Measurements from ENCODE around the gene RFX4. TPM values are rescaled to one million over a fixed set of nuclear protein-coding genes. Genes with fewer than 3 reads are reported as not detected.
"Not testable (repeated sequence)": the region's sequence is repeated elsewhere in the genome, so short reads cannot be mapped to it uniquely, and the experiment has no call there.

RFX4 gene
- total RNA-seq, 2 experiments from 2014 or later: not detected

GRCh38 chr12:106601496-106601895 is 18.7 kb downstream of the RFX4 start:
- H3K4me1 Mint-ChIP-seq: no peaks in the 10 kb centered on the region
- H3K9me3 Mint-ChIP-seq: no peaks in the 10 kb centered on the region
- ATAC-seq (ENCODE audit: low read depth) (no peak), DNase-seq (no peak)
- H3K4me3 Mint-ChIP-seq: no peak overlapping the region
- H3K27me3 Mint-ChIP-seq: peaks cover 16% of the 10 kb centered on the region
- POLR2A ChIA-PET: no interaction called here
- H3K27ac Mint-ChIP-seq: no peak overlapping the region
- H3K36me3 Mint-ChIP-seq: no peaks in the 10 kb centered on the region

DNA sequence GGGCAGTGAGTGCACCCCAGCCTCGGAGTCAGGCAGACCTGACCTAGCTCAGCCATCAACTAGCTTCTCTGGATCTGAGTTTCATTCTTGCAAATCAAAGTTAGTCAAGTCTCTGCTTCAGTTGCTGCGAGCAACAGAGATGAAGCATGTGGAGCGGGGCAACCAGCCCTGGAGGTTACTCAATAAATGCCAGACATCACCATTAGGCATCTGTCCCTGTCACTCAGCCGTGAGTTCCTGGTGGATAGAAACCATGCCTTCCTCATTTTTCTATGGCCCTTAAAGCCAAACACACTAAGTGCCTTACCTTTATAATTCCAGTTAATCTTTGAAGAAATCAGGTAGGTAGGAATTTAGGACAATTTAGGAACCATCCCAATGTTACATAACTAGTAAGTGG is 19.3 kb downstream of the RFX4 start:
- no peaks in the 10 kb centered on the region for H3K4me1 Mint-ChIP-seq
- H3K4me3 Mint-ChIP-seq: no peak overlapping the region

GRCh38 chr12:106605254-106605653 is 22.4 kb downstream of the RFX4 start:
- POLR2A ChIA-PET: no interaction called here
- no peak overlapping the region for H3K4me3 Mint-ChIP-seq
- H3K27ac Mint-ChIP-seq: no peak overlapping the region
- ATAC-seq (ENCODE audit: low read depth) (no peak), DNase-seq (no peak)
- no peaks in the 10 kb centered on the region for H3K36me3 Mint-ChIP-seq
- peaks cover 9% of the 10 kb centered on the region for H3K27me3 Mint-ChIP-seq
- peaks cover under 1% of the 10 kb centered on the region for H3K9me3 Mint-ChIP-seq
- no peaks in the 10 kb centered on the region for H3K4me1 Mint-ChIP-seq

More for the DNA sequence above, 19.3 kb downstream of the RFX4 start:
- peaks cover 18% of the 10 kb centered on the region for H3K27me3 Mint-ChIP-seq
- H3K9me3 Mint-ChIP-seq: no peaks in the 10 kb centered on the region
- ATAC-seq (ENCODE audit: low read depth) (no peak), DNase-seq (no peak)
- no peaks in the 10 kb centered on the region for H3K36me3 Mint-ChIP-seq
- POLR2A ChIA-PET: no interaction called here
- no peak overlapping the region for H3K27ac Mint-ChIP-seq

- H3K4me1 Mint-ChIP-seq; H3K27ac Mint-ChIP-seq; DNase-seq; H3K36me3 Mint-ChIP-seq; H3K4me3 Mint-ChIP-seq; ATAC-seq (ENCODE audit: low read depth); POLR2A ChIA-PET: not testable (repeated sequence)
- Mint-ChIP-seq H3K9me3 (peaks cover 12% of the 10 kb centered on the region), H3K27me3 (peaks cover 27% of the 10 kb centered on the region)
These were observed 37.8 kb downstream of the RFX4 start for GRCh38 chr12:106620588-106620987.

DNA sequence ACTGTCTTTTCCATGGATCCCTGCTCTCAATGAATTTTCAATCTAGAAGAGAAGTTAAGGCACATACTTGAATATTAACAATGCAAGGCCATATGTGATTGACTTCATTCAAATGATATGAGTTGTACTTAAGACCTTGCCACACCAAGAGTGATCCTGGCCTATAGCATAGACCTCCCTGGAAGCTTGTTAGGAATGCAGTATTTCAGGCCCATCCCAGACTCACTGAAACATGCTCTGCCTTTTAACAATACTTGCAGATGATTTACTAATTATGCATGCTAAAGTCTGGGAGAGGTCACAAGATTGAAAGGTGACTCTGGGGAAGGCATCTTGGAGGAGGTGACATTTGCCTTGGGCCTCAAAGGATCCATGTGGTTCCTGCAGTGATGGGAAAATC is 43.2 kb downstream of the RFX4 start:
- ATAC-seq (ENCODE audit: low read depth) (no peak), DNase-seq (no peak)
- no peak overlapping the region for H3K27ac Mint-ChIP-seq
- H3K4me3 Mint-ChIP-seq: no peak overlapping the region
- H3K4me1 Mint-ChIP-seq: no peaks in the 10 kb centered on the region
- H3K27me3 Mint-ChIP-seq: peaks cover 2% of the 10 kb centered on the region
- peaks cover 2% of the 10 kb centered on the region for H3K9me3 Mint-ChIP-seq
- POLR2A ChIA-PET: no interaction called here
- H3K36me3 Mint-ChIP-seq: peaks cover 2% of the 10 kb centered on the region

GRCh38 chr12:106629797-106630659 is 47.2 kb downstream of the RFX4 start:
- Mint-ChIP-seq H3K4me3 (no peak overlapping the region), H3K9me3 (no peaks in the 10 kb centered on the region), H3K36me3 (peaks cover 2% of the 10 kb centered on the region), H3K4me1 (no peaks in the 10 kb centered on the region), H3K27me3 (peaks cover 2% of the 10 kb centered on the region), H3K27ac (no peak overlapping the region)
- ATAC-seq (ENCODE audit: low read depth): no peak
- POLR2A ChIA-PET: no interaction called here
- no peak for DNase-seq

GRCh38 chr12:106631150-106631549 is 48.3 kb downstream of the RFX4 start:
- Mint-ChIP-seq H3K36me3 (peaks cover 2% of the 10 kb centered on the region), H3K4me1 (no peaks in the 10 kb centered on the region), H3K4me3 (no peak overlapping the region), H3K27me3 (peaks cover 3% of the 10 kb centered on the region), H3K9me3 (no peaks in the 10 kb centered on the region), H3K27ac (no peak overlapping the region)
- DNase-seq: no peak
- no peak for ATAC-seq (ENCODE audit: low read depth)
- POLR2A ChIA-PET: no interaction called here

DNA sequence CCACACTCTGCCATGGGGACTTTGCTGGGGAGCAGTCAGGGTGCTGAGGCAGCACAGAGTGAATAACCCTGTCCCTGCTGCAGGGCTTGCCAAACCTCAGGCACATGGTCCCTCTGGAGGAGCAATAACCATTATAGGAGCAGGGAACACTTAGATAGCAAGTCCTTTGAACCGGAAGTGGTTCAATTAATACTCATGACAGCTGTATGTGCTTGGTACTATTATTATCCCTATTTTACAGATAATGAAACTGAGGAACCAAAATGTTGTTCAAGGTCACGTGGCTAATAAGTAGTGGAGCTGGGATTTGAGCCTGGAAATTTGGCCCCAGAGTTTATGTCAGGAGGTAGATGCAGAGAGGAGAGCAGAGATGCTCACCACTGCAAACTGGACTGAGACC is 49.0 kb downstream of the RFX4 start:
- ATAC-seq (ENCODE audit: low read depth): no peak
- no peak for DNase-seq
- H3K9me3 Mint-ChIP-seq: no peaks in the 10 kb centered on the region
- H3K4me1 Mint-ChIP-seq: no peaks in the 10 kb centered on the region
- no peak overlapping the region for H3K27ac Mint-ChIP-seq
- no peak overlapping the region for H3K4me3 Mint-ChIP-seq
- peaks cover 2% of the 10 kb centered on the region for H3K36me3 Mint-ChIP-seq
- peaks cover 7% of the 10 kb centered on the region for H3K27me3 Mint-ChIP-seq
- POLR2A ChIA-PET: no interaction called here

DNA sequence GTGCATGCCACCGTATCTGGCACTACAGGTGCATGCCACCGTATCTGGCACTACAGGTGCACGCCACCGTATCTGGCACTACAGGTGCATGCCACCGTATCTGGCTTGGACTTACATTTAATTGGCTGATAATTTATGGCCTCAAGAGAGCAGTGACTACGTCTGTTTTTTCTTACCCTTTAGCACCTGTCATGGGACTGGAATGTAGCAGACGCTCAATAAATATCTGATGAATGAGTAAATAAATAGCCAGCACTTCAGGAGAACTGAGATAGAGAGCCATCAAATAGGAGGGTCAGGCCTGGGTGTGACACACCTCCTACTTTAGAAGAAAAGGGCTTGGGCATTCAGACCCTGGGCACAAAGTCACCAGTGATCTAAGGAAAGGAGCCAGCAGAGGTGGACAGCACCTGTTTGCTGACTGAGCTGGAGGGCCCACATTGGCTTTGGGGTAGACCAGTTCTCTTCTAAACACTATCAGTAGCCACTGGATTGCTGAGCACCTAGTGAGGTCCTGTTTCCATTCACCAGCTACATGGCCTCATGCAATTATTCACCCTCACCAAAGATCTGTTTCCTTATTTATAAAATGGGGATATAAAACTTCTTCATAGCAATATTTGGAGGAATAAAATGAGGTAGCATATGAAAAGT is 50.1 kb downstream of the RFX4 start:
- H3K27ac Mint-ChIP-seq: no peak overlapping the region
- no peaks in the 10 kb centered on the region for H3K4me1 Mint-ChIP-seq
- H3K27me3 Mint-ChIP-seq: peaks cover 6% of the 10 kb centered on the region
- no peak overlapping the region for H3K4me3 Mint-ChIP-seq
- no peaks in the 10 kb centered on the region for H3K36me3 Mint-ChIP-seq
- H3K9me3 Mint-ChIP-seq: no peaks in the 10 kb centered on the region
- DNase-seq (no peak), ATAC-seq (ENCODE audit: low read depth) (no peak)
- POLR2A ChIA-PET: no interaction called here

DNA sequence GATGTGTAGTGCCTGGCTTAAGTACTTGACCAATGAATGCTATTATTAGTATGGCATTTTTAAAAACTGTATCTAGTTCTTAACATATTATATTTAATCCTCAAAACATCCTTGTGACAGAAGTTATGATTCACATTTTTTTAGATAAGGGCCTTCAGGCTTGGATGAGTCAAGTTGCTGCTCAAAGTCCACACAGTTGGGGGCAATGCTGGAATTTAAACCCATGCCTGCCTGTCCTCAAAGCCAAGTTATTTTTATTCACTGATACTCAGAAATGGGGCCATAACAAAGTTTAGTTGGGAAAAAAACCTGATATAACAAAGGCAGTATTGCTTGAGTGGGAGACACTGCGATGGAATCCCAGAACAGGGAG is 50.6 kb downstream of the RFX4 start:
- ATAC-seq (ENCODE audit: low read depth) (no peak), DNase-seq (no peak)
- H3K9me3 Mint-ChIP-seq: no peaks in the 10 kb centered on the region
- H3K27me3 Mint-ChIP-seq: peaks cover 7% of the 10 kb centered on the region
- no peaks in the 10 kb centered on the region for H3K4me1 Mint-ChIP-seq
- no peak overlapping the region for H3K27ac Mint-ChIP-seq
- no peaks in the 10 kb centered on the region for H3K36me3 Mint-ChIP-seq
- POLR2A ChIA-PET: no interaction called here
- H3K4me3 Mint-ChIP-seq: no peak overlapping the region

- ATAC-seq (ENCODE audit: low read depth): no peak
- H3K36me3 Mint-ChIP-seq: no peaks in the 10 kb centered on the region
- H3K27ac Mint-ChIP-seq: no peak overlapping the region
- H3K4me3 Mint-ChIP-seq: no peak overlapping the region
- H3K4me1 Mint-ChIP-seq: no peaks in the 10 kb centered on the region
- H3K9me3 Mint-ChIP-seq: no peaks in the 10 kb centered on the region
- POLR2A ChIA-PET: no interaction called here
- peaks cover 7% of the 10 kb centered on the region for H3K27me3 Mint-ChIP-seq
- DNase-seq: no peak
These were observed 51.4 kb downstream of the RFX4 start for GRCh38 chr12:106634206-106634605.

DNA sequence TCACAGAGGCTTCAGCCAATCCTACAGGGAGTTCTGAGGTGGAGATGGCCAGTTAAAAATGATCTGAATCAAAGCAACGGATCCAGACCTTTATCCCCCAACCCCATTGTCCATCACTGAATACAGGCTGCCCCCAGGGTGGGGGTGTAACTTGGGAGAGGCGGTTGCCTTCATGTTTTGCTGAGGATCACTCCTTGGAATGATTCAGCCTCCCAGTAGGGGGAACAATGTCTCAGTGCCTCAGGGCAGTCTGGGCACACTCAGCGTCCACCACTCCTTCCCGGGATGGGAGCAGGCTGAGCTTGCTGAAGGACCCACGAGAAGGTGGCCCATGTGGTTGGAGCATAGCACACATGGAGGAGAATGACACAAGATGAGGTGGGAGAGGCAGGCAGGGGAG is 60.2 kb downstream of the RFX4 start:
- Mint-ChIP-seq H3K27me3 (peaks cover 16% of the 10 kb centered on the region), H3K36me3 (no peaks in the 10 kb centered on the region), H3K9me3 (no peaks in the 10 kb centered on the region), H3K4me1 (no peaks in the 10 kb centered on the region), H3K27ac (no peak overlapping the region), H3K4me3 (no peak overlapping the region)
- POLR2A ChIA-PET: no interaction called here
- DNase-seq (no peak), ATAC-seq (ENCODE audit: low read depth) (no peak)

GRCh38 chr12:106644335-106645073 is 61.7 kb downstream of the RFX4 start:
- H3K9me3 Mint-ChIP-seq: no peaks in the 10 kb centered on the region
- ATAC-seq (ENCODE audit: low read depth): no peak
- H3K27me3 Mint-ChIP-seq: peaks cover 16% of the 10 kb centered on the region
- no peaks in the 10 kb centered on the region for H3K4me1 Mint-ChIP-seq
- POLR2A ChIA-PET: no interaction called here
- no peak overlapping the region for H3K4me3 Mint-ChIP-seq
- H3K27ac Mint-ChIP-seq: no peak overlapping the region
- no peak for DNase-seq
- H3K36me3 Mint-ChIP-seq: no peaks in the 10 kb centered on the region

- no peaks in the 10 kb centered on the region for H3K36me3 Mint-ChIP-seq
- H3K4me1 Mint-ChIP-seq: no peaks in the 10 kb centered on the region
- ATAC-seq (ENCODE audit: low read depth) (no peak), DNase-seq (no peak)
- no peak overlapping the region for H3K4me3 Mint-ChIP-seq
- POLR2A ChIA-PET: no interaction called here
- no peaks in the 10 kb centered on the region for H3K9me3 Mint-ChIP-seq
- peaks cover 16% of the 10 kb centered on the region for H3K27me3 Mint-ChIP-seq
- H3K27ac Mint-ChIP-seq: no peak overlapping the region
These were observed 62.2 kb downstream of the RFX4 start for GRCh38 chr12:106645074-106645421.

Data from activated naive CD8-positive, alpha-beta T cell treated with anti-CD3 and anti-CD28 coated beads, Interleukin-2, amount 10 ng/mL, durations not matched to agents 7 days and 5 days (primary cell).